WERI-Rb-1 (cell line): ENCODE data around the gene NT5C3B.
A peak's percentile ranks its signal among the peaks of the same experiment; 100 is the strongest.

ENCODE experiments used
- DNase-seq: peaks from one replicate; pipeline ENCODE4 v3.0.0-alpha.2; 2020
- H3K27ac ChIP-seq: fragments of 250-450 bp; sonication (Bioruptor Pico); 2 replicates; pipeline ENCODE4 v1.5.1; 2020; ENCODE audit warnings: mild to moderate bottlenecking, moderate library complexity
- H3K27me3 ChIP-seq: fragments of 250-450 bp; sonication (Bioruptor Pico); 2 replicates; pipeline ENCODE4 v1.5.1; 2021; ENCODE audit warnings: mild to moderate bottlenecking, low read depth, moderate library complexity; ENCODE audit not compliant: insufficient read depth, severe bottlenecking
- H3K36me3 ChIP-seq: fragments of 250-450 bp; sonication (Bioruptor Pico); 2 replicates; pipeline ENCODE4 v1.5.1; 2020; ENCODE audit warnings: mild to moderate bottlenecking, moderate library complexity
- H3K4me3 ChIP-seq: 2 replicates; pipeline ENCODE4 v1.5.1; 2011; ENCODE audit warnings: low read depth, mild to moderate bottlenecking, control low read depth, low read length
- H3K9me3 ChIP-seq: fragments of 250-450 bp; sonication (Bioruptor Pico); 2 replicates; pipeline ENCODE4 v1.5.1; 2021; ENCODE audit warnings: mild to moderate bottlenecking, moderate library complexity; ENCODE audit not compliant: severe bottlenecking
- TF ChIP-seq, protein P1 (sequence below): IDR thresholded peaks from 2 replicates; pipeline ENCODE4 v1.5.1; 2011; ENCODE audit warnings: low read depth, mild to moderate bottlenecking, control low read depth, inconsistent platforms, low read length

Gene NT5C3B

DNA sequence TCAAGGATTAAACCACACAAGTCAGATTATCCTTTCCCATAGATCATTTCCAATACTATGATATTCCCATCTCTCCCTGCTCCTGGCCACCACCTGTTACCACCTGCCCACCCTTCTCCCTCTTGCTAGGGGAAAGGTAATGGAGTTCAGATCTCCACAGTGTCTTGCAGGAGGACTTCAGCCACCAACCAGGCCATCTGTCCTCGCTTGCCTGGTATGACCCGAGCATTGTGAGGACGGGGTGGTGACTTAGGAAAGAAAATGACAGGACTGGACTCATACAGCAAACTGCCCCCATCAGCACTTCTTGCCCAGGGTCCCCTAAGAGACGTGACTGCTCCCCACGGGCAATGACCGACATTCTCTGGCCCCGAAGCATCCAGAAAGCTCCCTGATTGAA is 12.5 kb downstream of the NT5C3B start:
- peak; percentile 96 for DNase-seq
- Histone ChIP-seq H3K9me3 (no peaks in the 10 kb centered on the region), H3K4me3 (peak overlapping the region; percentile 7), H3K27ac (peak overlapping the region; percentile 80), H3K27me3 (no peaks in the 10 kb centered on the region), H3K36me3 (peaks cover 77% of the 10 kb centered on the region)
- TF ChIP-seq, protein P1, sequence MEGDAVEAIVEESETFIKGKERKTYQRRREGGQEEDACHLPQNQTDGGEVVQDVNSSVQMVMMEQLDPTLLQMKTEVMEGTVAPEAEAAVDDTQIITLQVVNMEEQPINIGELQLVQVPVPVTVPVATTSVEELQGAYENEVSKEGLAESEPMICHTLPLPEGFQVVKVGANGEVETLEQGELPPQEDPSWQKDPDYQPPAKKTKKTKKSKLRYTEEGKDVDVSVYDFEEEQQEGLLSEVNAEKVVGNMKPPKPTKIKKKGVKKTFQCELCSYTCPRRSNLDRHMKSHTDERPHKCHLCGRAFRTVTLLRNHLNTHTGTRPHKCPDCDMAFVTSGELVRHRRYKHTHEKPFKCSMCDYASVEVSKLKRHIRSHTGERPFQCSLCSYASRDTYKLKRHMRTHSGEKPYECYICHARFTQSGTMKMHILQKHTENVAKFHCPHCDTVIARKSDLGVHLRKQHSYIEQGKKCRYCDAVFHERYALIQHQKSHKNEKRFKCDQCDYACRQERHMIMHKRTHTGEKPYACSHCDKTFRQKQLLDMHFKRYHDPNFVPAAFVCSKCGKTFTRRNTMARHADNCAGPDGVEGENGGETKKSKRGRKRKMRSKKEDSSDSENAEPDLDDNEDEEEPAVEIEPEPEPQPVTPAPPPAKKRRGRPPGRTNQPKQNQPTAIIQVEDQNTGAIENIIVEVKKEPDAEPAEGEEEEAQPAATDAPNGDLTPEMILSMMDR = no peak

DNA sequence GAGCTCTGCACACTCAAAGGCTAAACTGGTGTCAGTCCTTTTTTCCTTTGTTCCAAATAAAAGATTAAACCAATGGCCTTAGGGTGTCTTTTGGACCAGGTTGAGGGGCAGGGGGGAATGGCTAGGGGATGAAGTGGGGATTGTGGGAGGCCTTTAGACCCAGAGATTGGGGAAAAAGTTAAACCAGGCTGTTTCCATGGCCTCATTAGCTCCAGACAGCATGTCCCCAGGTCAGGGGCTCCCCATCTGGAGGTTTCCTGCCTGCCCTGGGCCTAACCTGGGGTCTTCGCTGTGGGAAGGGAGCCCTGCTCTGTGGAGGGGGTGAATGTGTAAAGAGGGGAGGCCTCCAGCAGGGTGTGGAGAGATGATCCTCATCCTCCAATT is 12.9 kb downstream of the NT5C3B start:
- peak overlapping the region; percentile 80 for H3K27ac ChIP-seq
- peaks cover 77% of the 10 kb centered on the region for H3K36me3 ChIP-seq
- TF ChIP-seq, protein P1 = no peak
- no peaks in the 10 kb centered on the region for H3K9me3 ChIP-seq
- DNase-seq = no peak
- no peaks in the 10 kb centered on the region for H3K27me3 ChIP-seq
- no peak overlapping the region for H3K4me3 ChIP-seq

DNA sequence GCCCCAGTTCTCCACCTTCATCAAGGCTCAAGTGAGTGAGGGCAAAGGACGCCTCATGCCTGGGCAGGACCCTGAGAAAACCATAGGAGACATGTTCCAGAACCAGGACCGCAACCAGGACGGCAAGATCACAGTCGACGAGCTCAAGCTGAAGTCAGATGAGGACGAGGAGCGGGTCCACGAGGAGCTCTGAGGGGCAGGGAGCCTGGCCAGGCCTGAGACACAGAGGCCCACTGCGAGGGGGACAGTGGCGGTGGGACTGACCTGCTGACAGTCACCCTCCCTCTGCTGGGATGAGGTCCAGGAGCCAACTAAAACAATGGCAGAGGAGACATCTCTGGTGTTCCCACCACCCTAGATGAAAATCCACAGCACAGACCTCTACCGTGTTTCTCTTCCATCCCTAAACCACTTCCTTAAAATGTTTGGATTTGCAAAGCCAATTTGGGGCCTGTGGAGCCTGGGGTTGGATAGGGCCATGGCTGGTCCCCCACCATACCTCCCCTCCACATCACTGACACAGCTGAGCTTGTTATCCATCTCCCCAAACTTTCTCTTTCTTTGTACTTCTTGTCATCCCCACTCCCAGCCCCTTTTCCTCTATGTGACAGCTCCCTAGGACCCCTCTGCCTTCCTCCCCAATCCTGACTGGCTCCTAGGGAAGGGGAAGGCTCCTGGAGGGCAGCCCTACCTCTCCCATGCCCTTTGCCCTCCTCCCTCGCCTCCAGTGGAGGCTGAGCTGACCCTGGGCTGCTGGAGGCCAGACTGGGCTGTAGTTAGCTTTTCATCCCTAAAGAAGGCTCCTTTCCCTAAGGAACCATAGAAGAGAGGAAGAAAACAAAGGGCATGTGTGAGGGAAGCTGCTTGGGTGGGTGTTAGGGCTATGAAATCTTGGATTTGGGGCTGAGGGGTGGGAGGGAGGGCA is 13.6 kb downstream of the NT5C3B start:
- peaks cover 73% of the 10 kb centered on the region for H3K36me3 ChIP-seq

DNA sequence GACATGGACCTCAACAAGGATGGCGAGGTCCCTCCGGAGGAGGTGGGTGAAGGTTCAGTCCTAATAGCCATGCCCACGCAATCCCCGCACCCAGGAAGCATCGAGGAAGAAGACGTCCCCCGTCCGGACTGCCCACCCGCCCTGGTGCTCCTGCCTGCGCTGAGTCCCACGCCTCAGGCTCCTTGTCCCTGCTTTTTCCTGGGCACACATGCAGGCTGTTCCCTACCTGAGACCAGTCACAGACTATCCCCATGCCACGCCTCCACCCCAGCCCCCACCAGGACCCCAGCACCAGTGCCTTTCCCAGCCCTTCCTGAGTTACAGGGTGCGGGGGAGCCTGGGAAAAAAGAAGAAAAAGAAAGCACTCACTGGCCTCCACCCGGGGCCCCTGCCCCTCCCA is 14.3 kb downstream of the NT5C3B start:
- DNase-seq = no peak
- no peaks in the 10 kb centered on the region for H3K9me3 ChIP-seq
- peak overlapping the region; percentile 80 for H3K27ac ChIP-seq
- H3K27me3 ChIP-seq = no peaks in the 10 kb centered on the region
- H3K4me3 ChIP-seq = no peak overlapping the region
- TF ChIP-seq, protein P1 = no peak
- H3K36me3 ChIP-seq = peaks cover 69% of the 10 kb centered on the region

More for the DNA sequence above, 13.6 kb downstream of the NT5C3B start:
- DNase-seq = no peak
- H3K9me3 ChIP-seq = no peaks in the 10 kb centered on the region
- no peak overlapping the region for H3K4me3 ChIP-seq
- H3K27me3 ChIP-seq = no peaks in the 10 kb centered on the region
- TF ChIP-seq, protein P1 = no peak
- peak overlapping the region; percentile 80 for H3K27ac ChIP-seq

DNA sequence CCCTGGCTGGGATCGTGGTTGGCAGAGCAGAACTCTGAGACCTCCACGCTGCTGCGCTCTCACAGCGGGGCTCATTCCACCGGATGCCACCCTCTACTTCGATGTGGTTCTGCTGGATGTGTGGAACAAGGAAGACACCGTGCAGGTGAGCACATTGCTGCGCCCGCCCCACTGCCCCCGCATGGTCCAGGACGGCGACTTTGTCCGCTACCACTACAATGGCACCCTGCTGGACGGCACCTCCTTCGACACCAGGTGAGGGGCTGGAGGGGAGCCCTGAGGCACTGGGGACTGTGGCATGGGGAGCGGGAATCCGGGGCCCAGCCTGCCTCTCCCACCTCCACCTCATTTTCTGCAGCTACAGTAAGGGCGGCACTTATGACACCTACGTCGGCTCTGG is 18.0 kb downstream of the NT5C3B start:
- H3K36me3 ChIP-seq = peaks cover 53% of the 10 kb centered on the region

More for the DNA sequence above, 18.0 kb downstream of the NT5C3B start:
- TF ChIP-seq, protein P1 = no peak
- H3K9me3 ChIP-seq = no peaks in the 10 kb centered on the region
- no peaks in the 10 kb centered on the region for H3K27me3 ChIP-seq
- no peak for DNase-seq
- H3K4me3 ChIP-seq = no peak overlapping the region
- no peak overlapping the region for H3K27ac ChIP-seq
